Measurements from ENCODE around the gene UBE2J2. TPM values are rescaled to one million over a fixed set of nuclear protein-coding genes. Genes with fewer than 3 reads are reported as not detected.
A peak's percentile ranks its signal among the peaks of the same experiment; 100 is the strongest.

UBE2J2 gene
- polyA plus RNA-seq, 2 of the 4 experiments (the other 2 are of a cell fraction): 21.2 to 36.2 TPM

DNA sequence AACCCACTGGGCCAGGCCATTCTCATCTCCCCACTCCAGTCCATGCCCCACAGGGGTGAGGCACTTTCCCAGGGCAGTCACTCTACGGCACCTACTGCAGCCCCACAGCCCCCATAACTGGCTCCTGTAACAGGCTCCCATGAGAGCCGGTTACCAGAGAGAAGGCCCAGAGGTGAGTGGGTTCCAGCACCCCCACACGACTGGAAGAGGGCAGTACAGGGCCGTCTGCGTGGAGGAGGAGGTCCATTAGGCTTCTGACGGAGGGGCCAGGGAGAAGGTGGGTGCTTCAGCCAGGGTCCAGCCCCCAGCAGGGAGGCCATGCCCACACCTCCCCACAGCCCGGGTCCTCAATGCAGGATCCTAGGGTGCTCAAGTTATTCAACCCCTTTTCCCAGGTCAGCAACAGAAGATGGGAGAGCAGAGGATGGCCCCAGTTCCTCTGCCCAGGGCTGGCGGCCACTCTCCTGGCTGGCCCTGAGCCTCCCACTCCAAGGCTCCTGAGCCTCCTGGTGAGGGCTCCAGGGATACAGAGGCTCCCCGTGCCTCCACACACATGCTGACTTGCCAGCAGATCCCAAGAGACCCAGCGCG, 32.5 kb upstream of the UBE2J2 start (continued):
- TF ChIP-seq NPAS2 (CRISPR knock-in tag; IDR thresholded peaks at IDR 0.05; ENCODE audit: borderline replicate concordance): no peak

- ChIA-PET CTCF (interaction anchor here (0.9 to 1.6 kb wide), 10 partner anchors 10 to 324 kb away, joined by 3 to 7 read pairs (median 3); no protein-coding TSS in a partner anchor), POLR2A (no interaction called here)
- Histone ChIP-seq H3K4me1 (peaks cover 41% of the 10 kb centered on the region), H3K9me3 (no peaks in the 10 kb centered on the region), H3K4me2 (peak overlapping the region; percentile 91), H3K4me3 (peak overlapping the region; percentile 29), H3K27ac (peak overlapping the region; percentile 87 to 95)
- no peak for TF ChIP-seq EHF (CRISPR knock-in tag; IDR thresholded peaks at IDR 0.05)
- no peak for TF ChIP-seq CHD4 (IDR thresholded peaks at IDR 0.05; ENCODE audit: borderline replicate concordance)
- peak; percentile 24 for TF ChIP-seq MAFK (IDR thresholded peaks at IDR 0.05; ENCODE audit: partially characterized antibody)
- TF ChIP-seq FOSL2 (IDR thresholded peaks at IDR 0.05): no peak
- TF ChIP-seq FOSL2 (CRISPR knock-in tag; IDR thresholded peaks at IDR 0.05): peak; percentile 50
- TF ChIP-seq HES2 (IDR thresholded peaks at IDR 0.05): no peak
- TF ChIP-seq RFX5 (IDR thresholded peaks at IDR 0.05): no peak
- TF ChIP-seq FOSB (CRISPR knock-in tag; IDR thresholded peaks at IDR 0.05): no peak
- peak in 1 of 2 experiments; percentile 53 for DNase-seq (ENCODE audit: low read depth in 1 of 2, low spot score in 1 of 2)
- peak in 1 of 2 experiments; percentile 34; a peak in 3 of 6 replicates for ATAC-seq
- FAIRE-seq: no peak
- WGBS (ENCODE audit: missing lambda C conversion rate): 64% methylated on average over 5 of the region's 25 CpGs
Observed at GRCh38 chr1:1305300-1306069, 31.8 kb upstream of the UBE2J2 start.

- Histone ChIP-seq H3K4me3 (peak overlapping the region; percentile 29; the same call in 2 of the 3 replicates), H3K9me3 (no peaks in the 10 kb centered on the region), H3K27ac (peak overlapping the region; percentile 87 to 95), H3K4me1 (peaks cover 37% of the 10 kb centered on the region), H3K4me2 (peak overlapping the region; percentile 91)
- no peak for FAIRE-seq
- DNase-seq (ENCODE audit: low read depth in 1 of 2, low spot score in 1 of 2): peak in 1 of 2 experiments; percentile 64
- ATAC-seq: peak; percentile 0 to 21; a peak in 3 of 6 replicates
- no peak for TF ChIP-seq FOSL2 (IDR thresholded peaks at IDR 0.05)
- peak; percentile 21; the same call in 1 of the 2 replicates for TF ChIP-seq FOSL2 (CRISPR knock-in tag; IDR thresholded peaks at IDR 0.05)
- TF ChIP-seq HOXB5 (CRISPR knock-in tag; IDR thresholded peaks at IDR 0.05): peak; percentile 69; the same call in 1 of the 2 replicates
- TF ChIP-seq, protein P1, sequence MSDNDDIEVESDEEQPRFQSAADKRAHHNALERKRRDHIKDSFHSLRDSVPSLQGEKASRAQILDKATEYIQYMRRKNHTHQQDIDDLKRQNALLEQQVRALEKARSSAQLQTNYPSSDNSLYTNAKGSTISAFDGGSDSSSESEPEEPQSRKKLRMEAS (IDR thresholded peaks at IDR 0.05): peak; percentile 75
- TF ChIP-seq BHLHE40 (IDR thresholded peaks at IDR 0.05; ENCODE audit: low read depth, low read length): peak; percentile 58
- TF ChIP-seq FOSB (CRISPR knock-in tag; IDR thresholded peaks at IDR 0.05): no peak
- TF ChIP-seq HOXB13 (CRISPR knock-in tag; IDR thresholded peaks at IDR 0.05; ENCODE audit: low read depth): peak; percentile 53; the same call in 1 of the 2 replicates
- peak; percentile 92 for TF ChIP-seq E2F6 (IDR thresholded peaks at IDR 0.05; ENCODE audit: borderline replicate concordance, low read depth)
- peak; percentile 86 for TF ChIP-seq USF2 (IDR thresholded peaks at IDR 0.05)
- no peak for TF ChIP-seq CTCF (IDR thresholded peaks at IDR 0.05)
- no peak for TF ChIP-seq KDM5A (IDR thresholded peaks at IDR 0.05)
- TF ChIP-seq TFCP2L1 (CRISPR knock-in tag; IDR thresholded peaks at IDR 0.05): no peak
- TF ChIP-seq ZNF302 (CRISPR knock-in tag; IDR thresholded peaks at IDR 0.05): 0 out of 2 replicates have a peak, but pooled peaks have one; percentile 28
- no peak for TF ChIP-seq MAZ (IDR thresholded peaks at IDR 0.05; ENCODE audit: borderline replicate concordance, low read depth, low read length)
- 22% methylated on average over 11 of the region's 29 CpGs for WGBS (ENCODE audit: missing lambda C conversion rate)
- CTCF ChIA-PET: interaction anchor here (0.9 to 1.6 kb wide), 10 partner anchors 9 to 324 kb away, joined by 3 to 7 read pairs (median 3); no protein-coding TSS in a partner anchor
- POLR2A ChIA-PET: no interaction called here
Observed at GRCh38 chr1:1304331-1305299, 31.0 kb upstream of the UBE2J2 start.
